ENCODE data around the gene FXYD1. TPM values are rescaled to one million over a fixed set of nuclear protein-coding genes. Genes with fewer than 3 reads are reported as not detected.
"Not testable (repeated sequence)": the region's sequence is repeated elsewhere in the genome, so short reads cannot be mapped to it uniquely, and the experiment has no call there.

Gene FXYD1
- total and polyA plus RNA-seq, 3 donors from 2014 or later, result 2.3 to 48.5 (median 11.1) TPM

- Histone ChIP-seq H3K9me3 (no peaks in the 10 kb centered on the region), H3K4me1 (no peaks in the 10 kb centered on the region), H3K4me3 (no peak overlapping the region), H3K36me3 (ENCODE audit: low read depth, missing control alignments) (no peaks in the 10 kb centered on the region), H3K27me3 (no peaks in the 10 kb centered on the region), H3K27ac (no peak overlapping the region)
- intact Hi-C loops (cut with DNase I; ENCODE audit: low total_unique reads), result no loop called here
- TF ChIP-seq POLR2A (IDR thresholded peaks at IDR 0.05) (no peak), CTCF (IDR thresholded peaks at IDR 0.05) (no peak)
- DNase-seq, result no peak
- WGBS, 2 donors, result 80 to 82% methylated on average over 22 to 27 of the region's 29 CpGs
Observed at GRCh38 chr19:35098413-35099049, 40.1 kb upstream of the FXYD1 start.

- Histone ChIP-seq H3K27me3 (no peaks in the 10 kb centered on the region), H3K9me3 (no peaks in the 10 kb centered on the region), H3K4me1 (no peaks in the 10 kb centered on the region), H3K36me3 (ENCODE audit: low read depth, missing control alignments) (no peaks in the 10 kb centered on the region), H3K4me3 (no peak overlapping the region), H3K27ac (no peak overlapping the region)
- WGBS, 2 donors, result 82 to 86% methylated on average over 17 to 20 of the region's 21 CpGs
- TF ChIP-seq POLR2A (IDR thresholded peaks at IDR 0.05) (no peak), CTCF (IDR thresholded peaks at IDR 0.05) (no peak)
- DNase-seq, result no peak
- intact Hi-C loops (cut with DNase I; ENCODE audit: low total_unique reads), result no loop called here
Observed at GRCh38 chr19:35099155-35099896, 39.3 kb upstream of the FXYD1 start.

- DNase-seq, result no peak
- intact Hi-C loops (cut with DNase I; ENCODE audit: low total_unique reads), result no loop called here
- no peak overlapping the region for H3K27ac ChIP-seq
- H3K4me3 ChIP-seq, result no peak overlapping the region
- WGBS, 2 donors, result 95 to 98% methylated on average over 10 to 13 of the region's 13 CpGs
- H3K4me1 ChIP-seq, result no peaks in the 10 kb centered on the region
- H3K9me3 ChIP-seq, result no peaks in the 10 kb centered on the region
- no peaks in the 10 kb centered on the region for H3K36me3 ChIP-seq (ENCODE audit: low read depth, missing control alignments)
- H3K27me3 ChIP-seq, result no peaks in the 10 kb centered on the region
- TF ChIP-seq POLR2A (IDR thresholded peaks at IDR 0.05) (no peak), CTCF (IDR thresholded peaks at IDR 0.05) (no peak)
Observed at GRCh38 chr19:35099897-35100275, 38.7 kb upstream of the FXYD1 start.

- Histone ChIP-seq H3K9me3 (no peaks in the 10 kb centered on the region), H3K27ac (no peak overlapping the region), H3K36me3 (ENCODE audit: low read depth, missing control alignments) (no peaks in the 10 kb centered on the region), H3K4me1 (no peaks in the 10 kb centered on the region), H3K4me3 (no peak overlapping the region), H3K27me3 (no peaks in the 10 kb centered on the region)
- no peak for TF ChIP-seq POLR2A (IDR thresholded peaks at IDR 0.05)
- no peak for TF ChIP-seq CTCF (IDR thresholded peaks at IDR 0.05)
- intact Hi-C loops (cut with DNase I; ENCODE audit: low total_unique reads), result no loop called here
- no peak for DNase-seq
- 74 to 75% methylated on average over 15 to 16 of the region's 16 CpGs for WGBS, 2 donors
Observed at GRCh38 chr19:35100588-35101533, 37.8 kb upstream of the FXYD1 start.

GRCh38 chr19:35101949-35102348, 36.7 kb upstream of the FXYD1 start:
- H3K27ac ChIP-seq; H3K27me3 ChIP-seq; H3K4me3 ChIP-seq; intact Hi-C loops (cut with DNase I; ENCODE audit: low total_unique reads); H3K9me3 ChIP-seq; H3K36me3 ChIP-seq (ENCODE audit: low read depth, missing control alignments); DNase-seq; H3K4me1 ChIP-seq: not testable (repeated sequence)
- WGBS, 2 donors, result 93 to 95% methylated on average over 10 of the region's 10 CpGs

GRCh38 chr19:35103614-35104013, 35.0 kb upstream of the FXYD1 start:
- H3K4me1 ChIP-seq; H3K27me3 ChIP-seq; H3K36me3 ChIP-seq (ENCODE audit: low read depth, missing control alignments); DNase-seq; H3K4me3 ChIP-seq; H3K9me3 ChIP-seq; intact Hi-C loops (cut with DNase I; ENCODE audit: low total_unique reads); H3K27ac ChIP-seq: not testable (repeated sequence)
- WGBS, 2 donors, result 79 to 83% methylated on average over 10 of the region's 10 CpGs

Measured in testis (tissue), 3 donors.